ENCODE results near the gene COQ10A.

Gene COQ10A

GRCh38 chr12:56296295-56296694, 29.6 kb downstream of the COQ10A start:
- Histone ChIP-seq H3K36me3 (ENCODE audit: insufficient read depth, low read length) (peaks cover 5% of the 10 kb centered on the region; the same call in 1 of the 2 replicates), H3K4me1 (ENCODE audit: insufficient read depth, low read length, poor library complexity, severe bottlenecking) (peaks cover 47% of the 10 kb centered on the region)

GRCh38 chr12:56297400-56297799, 30.7 kb downstream of the COQ10A start:
- Histone ChIP-seq H3K4me1 (ENCODE audit: insufficient read depth, low read length, poor library complexity, severe bottlenecking) (peaks cover 48% of the 10 kb centered on the region), H4K20me1 (ENCODE audit: insufficient read depth, low read length, poor library complexity, severe bottlenecking) (peaks cover 37% of the 10 kb centered on the region), H3F3A (ENCODE audit: low read depth) (no peaks in the 10 kb centered on the region), H3K79me2 (ENCODE audit: insufficient read depth, low read length) (peaks cover 84% of the 10 kb centered on the region), H3K4me2 (ENCODE audit: low read depth, low read length, poor library complexity, severe bottlenecking) (peak overlapping the region; percentile 84), H3K9ac (ENCODE audit: low read depth, low read length, poor library complexity, severe bottlenecking) (peak overlapping the region; percentile 24), H3K27me3 (ENCODE audit: insufficient read depth, low read length, poor library complexity, severe bottlenecking) (no peaks in the 10 kb centered on the region), H3K4me3 (ENCODE audit: low read length, poor library complexity, severe bottlenecking) (peak overlapping the region; percentile 95), H3K36me3 (ENCODE audit: insufficient read depth, low read length) (no peaks in the 10 kb centered on the region), H3K9me2 (replicated peaks; ENCODE audit: low read depth, low read length) (no peaks in the 10 kb centered on the region), H3K9me3 (ENCODE audit: insufficient read depth, low read depth, low read length) (no peaks in the 10 kb centered on the region), H2AFZ (ENCODE audit: low read length) (no peak overlapping the region)
- TF ChIP-seq CTCF (conservative IDR thresholded peaks at IDR 0.05; ENCODE audit: low read length) (no peak), EZH2phosphoT487 (IDR thresholded peaks at IDR 0.05; ENCODE audit: borderline replicate concordance) (no peak)

More at GRCh38 chr12:56296295-56296694, 29.6 kb downstream of the COQ10A start:
- Histone ChIP-seq H3K27me3 (ENCODE audit: insufficient read depth, low read length, poor library complexity, severe bottlenecking) (no peaks in the 10 kb centered on the region), H3K9me2 (replicated peaks; ENCODE audit: low read depth, low read length) (no peaks in the 10 kb centered on the region), H3K4me2 (ENCODE audit: low read depth, low read length, poor library complexity, severe bottlenecking) (peak overlapping the region; percentile 84), H3F3A (ENCODE audit: low read depth) (no peaks in the 10 kb centered on the region), H2AFZ (ENCODE audit: low read length) (no peak overlapping the region), H3K9ac (ENCODE audit: low read depth, low read length, poor library complexity, severe bottlenecking) (peak overlapping the region; percentile 24), H3K9me3 (ENCODE audit: insufficient read depth, low read depth, low read length) (no peaks in the 10 kb centered on the region), H4K20me1 (ENCODE audit: insufficient read depth, low read length, poor library complexity, severe bottlenecking) (peaks cover 37% of the 10 kb centered on the region), H3K79me2 (ENCODE audit: insufficient read depth, low read length) (peaks cover 90% of the 10 kb centered on the region), H3K4me3 (ENCODE audit: low read length, poor library complexity, severe bottlenecking) (peak overlapping the region; percentile 95)
- TF ChIP-seq CTCF (conservative IDR thresholded peaks at IDR 0.05; ENCODE audit: low read length) (no peak), EZH2phosphoT487 (IDR thresholded peaks at IDR 0.05; ENCODE audit: borderline replicate concordance) (no peak)

DNA sequence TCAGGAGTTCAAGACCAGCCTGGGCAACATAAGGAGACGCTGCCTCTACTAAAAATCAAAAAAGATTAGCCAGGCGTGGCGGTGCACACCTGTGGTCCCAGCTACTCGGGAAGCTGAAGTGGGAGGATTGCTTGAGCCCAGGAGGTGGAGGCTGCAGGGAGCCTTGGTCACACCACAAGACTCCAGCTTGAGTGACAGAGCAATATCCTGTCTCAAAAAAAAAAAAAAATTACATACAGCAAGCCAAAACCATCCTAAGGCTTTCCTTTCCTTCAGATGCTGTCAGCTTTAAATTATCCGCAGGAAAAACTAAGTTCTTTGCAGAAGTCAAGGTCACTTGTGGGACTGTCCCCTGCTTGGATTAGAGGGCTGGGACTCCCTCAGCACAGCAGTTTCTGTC, 32.1 kb downstream of the COQ10A start:
- TF ChIP-seq CTCF (conservative IDR thresholded peaks at IDR 0.05; ENCODE audit: low read length) (no peak), EZH2phosphoT487 (IDR thresholded peaks at IDR 0.05; ENCODE audit: borderline replicate concordance) (no peak)
- no peaks in the 10 kb centered on the region for H3K9me3 ChIP-seq (ENCODE audit: insufficient read depth, low read depth, low read length)
- peaks cover 72% of the 10 kb centered on the region for H3K79me2 ChIP-seq (ENCODE audit: insufficient read depth, low read length)
- peaks cover 33% of the 10 kb centered on the region for H4K20me1 ChIP-seq (ENCODE audit: insufficient read depth, low read length, poor library complexity, severe bottlenecking)
- peak overlapping the region; percentile 84 for H3K4me2 ChIP-seq (ENCODE audit: low read depth, low read length, poor library complexity, severe bottlenecking)
- H3K36me3 ChIP-seq (ENCODE audit: insufficient read depth, low read length), result no peaks in the 10 kb centered on the region
- no peaks in the 10 kb centered on the region for H3K27me3 ChIP-seq (ENCODE audit: insufficient read depth, low read length, poor library complexity, severe bottlenecking)
- H3K4me1 ChIP-seq (ENCODE audit: insufficient read depth, low read length, poor library complexity, severe bottlenecking), result peaks cover 47% of the 10 kb centered on the region
- H3K9me2 ChIP-seq (replicated peaks; ENCODE audit: low read depth, low read length), result no peaks in the 10 kb centered on the region
- no peak overlapping the region for H2AFZ ChIP-seq (ENCODE audit: low read length)
- H3K4me3 ChIP-seq (ENCODE audit: low read length, poor library complexity, severe bottlenecking), result peak overlapping the region; percentile 95
- peak overlapping the region; percentile 80 for H3K9ac ChIP-seq (ENCODE audit: low read depth, low read length, poor library complexity, severe bottlenecking)
- H3F3A ChIP-seq (ENCODE audit: low read depth), result no peaks in the 10 kb centered on the region

Data from Loucy (cell line).